Neural cell (in vitro differentiated cells): ENCODE measurements around the gene MACF1.
"Not testable (repeated sequence)": the region's sequence is repeated elsewhere in the genome, so short reads cannot be mapped to it uniquely, and the experiment has no call there.

ENCODE experiments used
- EZH2 ChIP-seq: fragments of 200-600, 300-800 bp; shearing (Covaris generic), sonication (generic); IDR thresholded peaks from 2 replicates; pipeline ENCODE4 v1.6.1; 2014; ENCODE audit warnings: antibody characterized with exemption, low read length, borderline replicate concordance, mild to moderate bottlenecking; ENCODE audit not compliant: insufficient read depth, poor library complexity, severe bottlenecking
- SMC3 ChIP-seq: fragments of 450-650 bp; conservative IDR thresholded peaks from 2 replicates; pipeline ENCODE4 v1.6.1; 2014; ENCODE audit warnings: antibody characterized with exemption, mild to moderate bottlenecking, moderate library complexity; ENCODE audit not compliant: poor library complexity
- TF ChIP-seq, protein P1 (sequence below): fragments of 450-650 bp; IDR thresholded peaks from 2 replicates; pipeline ENCODE4 v1.5.1; 2014; ENCODE audit warnings: antibody characterized with exemption, mild to moderate bottlenecking, moderate library complexity; ENCODE audit not compliant: poor library complexity, severe bottlenecking

DNA sequence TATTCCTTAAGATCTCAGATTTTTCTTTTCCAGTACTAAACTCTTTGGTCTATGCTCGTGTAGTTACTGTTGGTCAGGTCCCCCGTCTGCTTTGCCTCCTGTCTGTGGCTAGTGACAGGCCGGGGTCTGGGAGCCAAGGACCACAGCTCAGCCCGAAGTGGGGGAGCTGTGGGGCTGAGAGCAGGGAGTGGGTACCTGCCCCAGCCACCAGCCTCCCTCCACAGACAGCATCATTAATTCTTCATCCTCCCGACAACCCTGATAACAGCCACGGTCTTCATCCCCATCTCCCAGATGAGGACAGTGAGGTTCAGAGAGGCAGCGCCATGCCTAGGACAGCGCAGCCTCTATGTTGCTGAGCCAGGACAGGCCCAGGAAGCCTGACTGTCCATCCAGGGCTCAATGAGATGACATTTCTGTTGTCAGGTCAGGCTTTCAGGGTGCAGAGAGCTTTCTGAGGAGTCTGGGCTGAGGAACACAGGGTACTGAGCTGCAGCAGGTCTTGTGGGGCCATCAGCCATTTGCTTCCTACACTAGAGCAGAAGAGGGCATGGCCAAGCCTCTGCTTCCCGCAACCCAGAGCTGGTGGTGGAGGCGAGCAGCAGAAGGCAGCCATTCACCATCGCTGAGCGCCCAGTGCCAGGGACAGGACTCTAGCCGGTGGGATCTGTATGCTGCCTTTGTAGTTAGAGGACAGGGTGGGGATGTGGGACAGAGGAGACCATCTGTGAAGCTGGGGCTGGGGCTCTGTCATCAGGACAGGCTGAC, 288.7 kb downstream of the MACF1 start:
- TF ChIP-seq EZH2, SMC3: not testable (repeated sequence)
- TF ChIP-seq, protein P1, sequence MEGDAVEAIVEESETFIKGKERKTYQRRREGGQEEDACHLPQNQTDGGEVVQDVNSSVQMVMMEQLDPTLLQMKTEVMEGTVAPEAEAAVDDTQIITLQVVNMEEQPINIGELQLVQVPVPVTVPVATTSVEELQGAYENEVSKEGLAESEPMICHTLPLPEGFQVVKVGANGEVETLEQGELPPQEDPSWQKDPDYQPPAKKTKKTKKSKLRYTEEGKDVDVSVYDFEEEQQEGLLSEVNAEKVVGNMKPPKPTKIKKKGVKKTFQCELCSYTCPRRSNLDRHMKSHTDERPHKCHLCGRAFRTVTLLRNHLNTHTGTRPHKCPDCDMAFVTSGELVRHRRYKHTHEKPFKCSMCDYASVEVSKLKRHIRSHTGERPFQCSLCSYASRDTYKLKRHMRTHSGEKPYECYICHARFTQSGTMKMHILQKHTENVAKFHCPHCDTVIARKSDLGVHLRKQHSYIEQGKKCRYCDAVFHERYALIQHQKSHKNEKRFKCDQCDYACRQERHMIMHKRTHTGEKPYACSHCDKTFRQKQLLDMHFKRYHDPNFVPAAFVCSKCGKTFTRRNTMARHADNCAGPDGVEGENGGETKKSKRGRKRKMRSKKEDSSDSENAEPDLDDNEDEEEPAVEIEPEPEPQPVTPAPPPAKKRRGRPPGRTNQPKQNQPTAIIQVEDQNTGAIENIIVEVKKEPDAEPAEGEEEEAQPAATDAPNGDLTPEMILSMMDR = not testable (repeated sequence)
